Keratinocyte (primary cell): ENCODE data around the gene NR3C2. TPM values are rescaled to one million over a fixed set of nuclear protein-coding genes. Genes with fewer than 3 reads are reported as not detected.

ENCODE experiments used
- DNase-seq: peaks from one replicate; pipeline ENCODE4 v3.0.0-alpha.2; 2011; ENCODE audit warnings: low read depth, missing footprints, low spot score
- FAIRE-seq: peaks from 2 replicates; lab custom pipeline; 2011; peaks lifted over from hg19 to GRCh38; lab: Jason Lieb, UNC
- H2AFZ ChIP-seq: 2 replicates; pipeline ENCODE4 v1.6.0; 2012; ENCODE audit warnings: low read length, control low read depth, inconsistent platforms; ENCODE audit not compliant: control insufficient read depth
- H3K27ac ChIP-seq: 2 replicates; pipeline ENCODE4 v1.5.1; 2011; ENCODE audit warnings: low read length; ENCODE audit not compliant: control insufficient read depth, insufficient read depth
- H3K27me3 ChIP-seq: 3 replicates; pipeline ENCODE4 v1.6.0; 2011; ENCODE audit warnings: low read length; ENCODE audit not compliant: control insufficient read depth, insufficient read depth; ENCODE audit errors: extremely low read depth
- H3K36me3 ChIP-seq, 2 experiments: 2 replicates in 1 of 2; 3 replicates in 1 of 2; pipeline ENCODE4 v1.5.1; 2011; ENCODE audit warnings: low read length in 2 of 2, mild to moderate bottlenecking in 1 of 2; ENCODE audit not compliant: control insufficient read depth in 2 of 2, insufficient read depth in 2 of 2; ENCODE audit errors: extremely low read depth in 1 of 2
- H3K4me1 ChIP-seq: 3 replicates; pipeline ENCODE4 v1.5.1; 2011; ENCODE audit warnings: low read length; ENCODE audit not compliant: control insufficient read depth, insufficient read depth; ENCODE audit errors: extremely low read depth
- H3K4me2 ChIP-seq: 3 replicates; pipeline ENCODE4 v1.6.0; 2011; ENCODE audit warnings: low read depth, low read length; ENCODE audit not compliant: control insufficient read depth, insufficient read depth; ENCODE audit errors: extremely low read depth
- H3K4me3 ChIP-seq, 3 experiments: fragments of 200-600 bp in 1 of 3; sonication (generic) in 1 of 3; 2 replicates in 2 of 3; 3 replicates in 1 of 3; pipeline ENCODE4 v1.5.1; 2011 to 2016; ENCODE audit warnings: low read length in 3 of 3, mild to moderate bottlenecking in 3 of 3, control low read depth in 2 of 3, inconsistent platforms in 1 of 3, low read depth in 1 of 3, mixed read lengths in 1 of 3, mixed run types in 1 of 3, moderate library complexity in 1 of 3; ENCODE audit not compliant: control insufficient read depth in 2 of 3, insufficient read depth in 2 of 3; ENCODE audit errors: extremely low read depth in 1 of 3
- H3K79me2 ChIP-seq: 2 replicates; pipeline ENCODE4 v1.6.0; 2012; ENCODE audit warnings: low read length; ENCODE audit not compliant: control insufficient read depth, insufficient read depth
- H3K9ac ChIP-seq: 3 replicates; pipeline ENCODE4 v1.6.0; 2011; ENCODE audit warnings: low read length; ENCODE audit not compliant: control insufficient read depth, insufficient read depth; ENCODE audit errors: extremely low read depth
- H3K9me1 ChIP-seq: 3 replicates; pipeline ENCODE4 v1.6.0; 2011; ENCODE audit warnings: low read length; ENCODE audit not compliant: control insufficient read depth, insufficient read depth; ENCODE audit errors: extremely low read depth
- H3K9me3 ChIP-seq: 2 replicates; pipeline ENCODE4 v1.5.1; 2012; ENCODE audit warnings: low read depth, low read length; ENCODE audit not compliant: control insufficient read depth
- H4K20me1 ChIP-seq: 3 replicates; pipeline ENCODE4 v1.6.0; 2011; ENCODE audit warnings: low read length; ENCODE audit not compliant: control insufficient read depth, insufficient read depth; ENCODE audit errors: extremely low read depth
- EZH2 ChIP-seq: IDR thresholded peaks from one replicate; pipeline ENCODE4 v1.6.1; 2012; ENCODE audit warnings: inconsistent platforms, mild to moderate bottlenecking, low read length, moderate library complexity
- dilution Hi-C: fragments of 300-500 bp; cut with MboI; formaldehyde crosslinking; loops from one replicate; pipeline ENCODE4 v1.7.0; 2020; ENCODE audit warnings: low sequenced_read_pairs; ENCODE audit not compliant: extremely low pct_ligation_motif_present
- polyA plus RNA-seq, 5 experiments: library from polyadenylated mRNA; depleted of rRNA in 3 of 5; stranded (reverse) in 3 of 5; stranded (forward) in 1 of 5; unstranded in 1 of 5; fragments of >200 nt; gene quantifications; 1 replicate in 1 of 5; 2 replicates in 3 of 5; 3 replicates in 1 of 5; pipeline versions ENCODE4 v1.2.1 to v1.2.3, GENCODE V29; 2011 to 2012; ENCODE audit warnings: missing spikeins in 2 of 5, low read depth in 1 of 5, low replicate concordance in 1 of 5
- TF ChIP-seq, protein P1 (sequence below), 3 experiments: IDR thresholded peaks in 1 of 3; conservative IDR thresholded peaks in 1 of 3; optimal IDR thresholded peaks in 1 of 3; 2 replicates in 2 of 3; 3 replicates in 1 of 3; pipeline versions ENCODE3 to v1.5.1; 2011; ENCODE audit warnings: low read length in 3 of 3, mild to moderate bottlenecking in 3 of 3, moderate library complexity in 2 of 3, control low read depth in 1 of 3, inconsistent platforms in 1 of 3; ENCODE audit not compliant: insufficient read depth in 2 of 3; ENCODE audit errors: extremely low read depth in 1 of 3

NR3C2 gene
- polyA plus RNA-seq, 1 donor (not counting 4 experiments of a cell fraction or from before 2014, with no cell fraction given): 1.5 TPM

DNA sequence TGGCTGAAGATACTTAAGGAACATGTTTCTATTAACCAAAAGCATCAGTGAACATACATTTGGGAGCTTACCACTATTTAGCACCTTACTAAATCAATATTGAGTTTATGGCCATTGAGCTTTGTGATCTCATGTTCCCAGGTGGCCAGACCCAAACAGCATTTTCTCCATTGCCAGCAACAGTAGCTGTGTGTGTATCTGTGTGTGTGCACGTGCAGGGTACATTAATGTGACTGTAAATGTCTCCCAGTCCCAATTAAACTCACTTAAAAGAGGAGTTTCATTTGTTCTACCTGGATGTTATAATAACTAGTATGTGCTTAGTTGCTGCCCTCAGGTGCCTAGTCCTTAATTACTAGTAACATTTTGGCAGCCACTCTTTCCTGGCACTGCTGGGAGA is 282.4 kb downstream of the NR3C2 start:
- Histone ChIP-seq H3K79me2 (no peaks in the 10 kb centered on the region), H3K27me3 (no peaks in the 10 kb centered on the region), H3K9me3 (no peaks in the 10 kb centered on the region), H4K20me1 (no peaks in the 10 kb centered on the region), H3K9me1 (no peaks in the 10 kb centered on the region), H3K36me3 (no peaks in the 10 kb centered on the region), H3K9ac (no peak overlapping the region), H3K4me3 (no peak overlapping the region), H3K4me2 (no peak overlapping the region), H3K27ac (no peak overlapping the region), H3K4me1 (peaks cover 24% of the 10 kb centered on the region), H2AFZ (peak overlapping the region; percentile 27)
- DNase-seq (no peak), FAIRE-seq (no peak)
- TF ChIP-seq, protein P1, sequence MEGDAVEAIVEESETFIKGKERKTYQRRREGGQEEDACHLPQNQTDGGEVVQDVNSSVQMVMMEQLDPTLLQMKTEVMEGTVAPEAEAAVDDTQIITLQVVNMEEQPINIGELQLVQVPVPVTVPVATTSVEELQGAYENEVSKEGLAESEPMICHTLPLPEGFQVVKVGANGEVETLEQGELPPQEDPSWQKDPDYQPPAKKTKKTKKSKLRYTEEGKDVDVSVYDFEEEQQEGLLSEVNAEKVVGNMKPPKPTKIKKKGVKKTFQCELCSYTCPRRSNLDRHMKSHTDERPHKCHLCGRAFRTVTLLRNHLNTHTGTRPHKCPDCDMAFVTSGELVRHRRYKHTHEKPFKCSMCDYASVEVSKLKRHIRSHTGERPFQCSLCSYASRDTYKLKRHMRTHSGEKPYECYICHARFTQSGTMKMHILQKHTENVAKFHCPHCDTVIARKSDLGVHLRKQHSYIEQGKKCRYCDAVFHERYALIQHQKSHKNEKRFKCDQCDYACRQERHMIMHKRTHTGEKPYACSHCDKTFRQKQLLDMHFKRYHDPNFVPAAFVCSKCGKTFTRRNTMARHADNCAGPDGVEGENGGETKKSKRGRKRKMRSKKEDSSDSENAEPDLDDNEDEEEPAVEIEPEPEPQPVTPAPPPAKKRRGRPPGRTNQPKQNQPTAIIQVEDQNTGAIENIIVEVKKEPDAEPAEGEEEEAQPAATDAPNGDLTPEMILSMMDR (optimal IDR thresholded peaks at IDR 0.05 in 1 of 3, IDR thresholded peaks at IDR 0.05 in 1 of 3, conservative IDR thresholded peaks at IDR 0.05 in 1 of 3; ENCODE audit: extremely low read depth in 1 of 3, insufficient read depth in 2 of 3, low read length in 3 of 3): no peak
- no peak for TF ChIP-seq EZH2
- dilution Hi-C loops: no loop called here

DNA sequence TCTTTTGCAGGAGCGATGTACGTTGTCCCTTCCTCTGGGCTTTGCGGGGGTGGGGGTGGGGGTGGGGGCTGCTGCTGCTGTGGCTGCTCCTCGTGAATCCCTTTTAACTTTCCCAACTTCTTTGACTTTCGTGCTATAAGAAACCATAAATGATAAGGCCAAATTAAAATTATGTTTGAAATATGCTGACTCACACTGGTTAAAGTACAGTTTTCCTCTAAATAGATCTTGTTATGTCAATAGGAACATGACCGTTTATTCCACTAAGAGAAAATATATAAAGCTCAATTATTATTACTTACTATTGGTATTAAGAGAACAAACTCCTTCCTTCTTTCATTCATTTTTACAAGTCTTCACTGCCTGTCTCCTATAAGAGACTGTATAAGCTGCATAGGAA is 287.4 kb downstream of the NR3C2 start:
- H3K9me1 ChIP-seq: no peaks in the 10 kb centered on the region
- FAIRE-seq (no peak), DNase-seq (no peak)
- no peak overlapping the region for H2AFZ ChIP-seq
- no peaks in the 10 kb centered on the region for H3K9me3 ChIP-seq
- H3K27me3 ChIP-seq: no peaks in the 10 kb centered on the region
- no peak overlapping the region for H3K4me3 ChIP-seq
- no peak overlapping the region for H3K9ac ChIP-seq
- H3K4me2 ChIP-seq: no peak overlapping the region
- TF ChIP-seq, protein P1 (optimal IDR thresholded peaks at IDR 0.05 in 1 of 3, IDR thresholded peaks at IDR 0.05 in 1 of 3, conservative IDR thresholded peaks at IDR 0.05 in 1 of 3; ENCODE audit: extremely low read depth in 1 of 3, insufficient read depth in 2 of 3, low read length in 3 of 3): no peak
- TF ChIP-seq EZH2: no peak
- H3K79me2 ChIP-seq: no peaks in the 10 kb centered on the region
- no peaks in the 10 kb centered on the region for H3K36me3 ChIP-seq
- no peaks in the 10 kb centered on the region for H3K4me1 ChIP-seq
- H3K27ac ChIP-seq: no peak overlapping the region
- dilution Hi-C loops: no loop called here
- H4K20me1 ChIP-seq: no peaks in the 10 kb centered on the region
